ENCODE measurements around the gene DUSP14. TPM values are rescaled to one million over a fixed set of nuclear protein-coding genes. Genes with fewer than 3 reads are reported as not detected.

Gene DUSP14
- total and polyA plus RNA-seq, 9 of the 15 experiments (the other 6 are each of a cell fraction or from before 2014, with no cell fraction given), result 20.2 to 74.0 (median 31.8) TPM

DNA sequence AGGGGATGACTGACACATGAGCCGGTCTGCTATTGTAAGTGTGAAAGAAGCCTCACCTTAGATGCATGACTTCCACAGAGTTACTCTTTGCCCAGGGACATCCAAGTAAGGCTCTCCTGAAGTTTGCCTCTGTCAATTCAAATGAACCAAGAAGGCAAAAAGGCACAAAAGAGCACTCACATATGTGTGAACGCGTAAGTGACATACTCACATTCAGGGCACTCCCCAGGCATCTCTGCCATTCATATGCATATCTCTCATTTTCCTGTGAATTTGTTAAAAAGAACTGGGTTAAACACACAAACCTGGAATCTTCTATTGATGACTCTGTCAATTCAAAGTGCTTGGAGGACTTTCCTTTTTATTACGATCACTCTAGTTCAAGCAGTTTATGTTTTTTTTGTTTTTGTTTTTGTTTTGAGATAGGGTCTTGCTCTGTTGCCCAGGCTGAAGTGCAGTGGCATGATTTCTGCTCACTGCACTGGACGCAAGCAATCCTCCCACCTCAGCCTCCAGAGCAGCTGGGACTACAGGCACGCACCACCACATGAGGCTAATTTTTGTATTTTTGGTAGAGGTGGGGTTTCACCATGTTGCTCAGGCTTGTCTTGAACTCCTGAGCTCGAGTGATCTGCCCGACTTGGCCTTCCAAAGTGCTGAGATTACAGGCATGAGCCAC is 49.4 kb downstream of the DUSP14 start (continued):
- TF ChIP-seq HNRNPL (IDR thresholded peaks at IDR 0.05; ENCODE audit: low read depth, low read length) (no peak), GABPA (tag; conservative IDR thresholded peaks at IDR 0.05; ENCODE audit: low read depth) (no peak), TEAD4 (IDR thresholded peaks at IDR 0.05; ENCODE audit: low read length) (no peak), TEAD4 (CRISPR knock-in tag; IDR thresholded peaks at IDR 0.05; ENCODE audit: borderline replicate concordance) (no peak), ZNF197 (CRISPR knock-in tag; IDR thresholded peaks at IDR 0.05; ENCODE audit: low read depth) (no peak), MEF2A (IDR thresholded peaks at IDR 0.05; ENCODE audit: control insufficient read depth, low read depth, low read length) (no peak), KDM1A (IDR thresholded peaks at IDR 0.05) (no peak), POLR2A (conservative IDR thresholded peaks at IDR 0.05) (no peak)
- TF ChIP-seq, protein P1, sequence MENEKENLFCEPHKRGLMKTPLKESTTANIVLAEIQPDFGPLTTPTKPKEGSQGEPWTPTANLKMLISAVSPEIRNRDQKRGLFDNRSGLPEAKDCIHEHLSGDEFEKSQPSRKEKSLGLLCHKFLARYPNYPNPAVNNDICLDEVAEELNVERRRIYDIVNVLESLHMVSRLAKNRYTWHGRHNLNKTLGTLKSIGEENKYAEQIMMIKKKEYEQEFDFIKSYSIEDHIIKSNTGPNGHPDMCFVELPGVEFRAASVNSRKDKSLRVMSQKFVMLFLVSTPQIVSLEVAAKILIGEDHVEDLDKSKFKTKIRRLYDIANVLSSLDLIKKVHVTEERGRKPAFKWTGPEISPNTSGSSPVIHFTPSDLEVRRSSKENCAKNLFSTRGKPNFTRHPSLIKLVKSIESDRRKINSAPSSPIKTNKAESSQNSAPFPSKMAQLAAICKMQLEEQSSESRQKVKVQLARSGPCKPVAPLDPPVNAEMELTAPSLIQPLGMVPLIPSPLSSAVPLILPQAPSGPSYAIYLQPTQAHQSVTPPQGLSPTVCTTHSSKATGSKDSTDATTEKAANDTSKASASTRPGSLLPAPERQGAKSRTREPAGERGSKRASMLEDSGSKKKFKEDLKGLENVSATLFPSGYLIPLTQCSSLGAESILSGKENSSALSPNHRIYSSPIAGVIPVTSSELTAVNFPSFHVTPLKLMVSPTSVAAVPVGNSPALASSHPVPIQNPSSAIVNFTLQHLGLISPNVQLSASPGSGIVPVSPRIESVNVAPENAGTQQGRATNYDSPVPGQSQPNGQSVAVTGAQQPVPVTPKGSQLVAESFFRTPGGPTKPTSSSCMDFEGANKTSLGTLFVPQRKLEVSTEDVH (IDR thresholded peaks at IDR 0.05; ENCODE audit: low read depth, partially characterized antibody), result no peak
- TF ChIP-seq, protein P2, sequence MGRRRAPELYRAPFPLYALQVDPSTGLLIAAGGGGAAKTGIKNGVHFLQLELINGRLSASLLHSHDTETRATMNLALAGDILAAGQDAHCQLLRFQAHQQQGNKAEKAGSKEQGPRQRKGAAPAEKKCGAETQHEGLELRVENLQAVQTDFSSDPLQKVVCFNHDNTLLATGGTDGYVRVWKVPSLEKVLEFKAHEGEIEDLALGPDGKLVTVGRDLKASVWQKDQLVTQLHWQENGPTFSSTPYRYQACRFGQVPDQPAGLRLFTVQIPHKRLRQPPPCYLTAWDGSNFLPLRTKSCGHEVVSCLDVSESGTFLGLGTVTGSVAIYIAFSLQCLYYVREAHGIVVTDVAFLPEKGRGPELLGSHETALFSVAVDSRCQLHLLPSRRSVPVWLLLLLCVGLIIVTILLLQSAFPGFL (CRISPR knock-in tag; IDR thresholded peaks at IDR 0.05), result no peak
